Fibroblast of lung (primary cell): ENCODE measurements around the gene CRYBG2.

Experiments
- EZH2 ChIP-seq: IDR thresholded peaks from 2 replicates; pipeline ENCODE4 v1.5.1; 2012; ENCODE audit warnings: low read length, control low read depth, mild to moderate bottlenecking; ENCODE audit errors: missing control alignments
- TF ChIP-seq, protein P1 (sequence below), 2 donors: IDR thresholded peaks in 1 of 2; conservative IDR thresholded peaks in 1 of 2; 1 replicate in 1 of 2; 2 replicates in 1 of 2; pipeline ENCODE4 v1.5.1; 2011 to 2012; ENCODE audit warnings: low read length in 2 of 2, control low read depth in 1 of 2, inconsistent platforms in 1 of 2, low read depth in 1 of 2, mild to moderate bottlenecking in 1 of 2

- TF ChIP-seq, protein P1, sequence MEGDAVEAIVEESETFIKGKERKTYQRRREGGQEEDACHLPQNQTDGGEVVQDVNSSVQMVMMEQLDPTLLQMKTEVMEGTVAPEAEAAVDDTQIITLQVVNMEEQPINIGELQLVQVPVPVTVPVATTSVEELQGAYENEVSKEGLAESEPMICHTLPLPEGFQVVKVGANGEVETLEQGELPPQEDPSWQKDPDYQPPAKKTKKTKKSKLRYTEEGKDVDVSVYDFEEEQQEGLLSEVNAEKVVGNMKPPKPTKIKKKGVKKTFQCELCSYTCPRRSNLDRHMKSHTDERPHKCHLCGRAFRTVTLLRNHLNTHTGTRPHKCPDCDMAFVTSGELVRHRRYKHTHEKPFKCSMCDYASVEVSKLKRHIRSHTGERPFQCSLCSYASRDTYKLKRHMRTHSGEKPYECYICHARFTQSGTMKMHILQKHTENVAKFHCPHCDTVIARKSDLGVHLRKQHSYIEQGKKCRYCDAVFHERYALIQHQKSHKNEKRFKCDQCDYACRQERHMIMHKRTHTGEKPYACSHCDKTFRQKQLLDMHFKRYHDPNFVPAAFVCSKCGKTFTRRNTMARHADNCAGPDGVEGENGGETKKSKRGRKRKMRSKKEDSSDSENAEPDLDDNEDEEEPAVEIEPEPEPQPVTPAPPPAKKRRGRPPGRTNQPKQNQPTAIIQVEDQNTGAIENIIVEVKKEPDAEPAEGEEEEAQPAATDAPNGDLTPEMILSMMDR (conservative IDR thresholded peaks at IDR 0.05 in 1 of 2, IDR thresholded peaks at IDR 0.05 in 1 of 2; ENCODE audit: low read depth in 1 of 2, low read length in 2 of 2) = no peak
- TF ChIP-seq EZH2 = no peak
Observed at GRCh38 chr1:26368006-26368405, 14.1 kb upstream of the CRYBG2 start.
